GM23248 (cell line): Measurements from ENCODE around the gene PKD1.

Experiments used
- EZH2 ChIP-seq: fragments of 200-600 bp; sonication (generic); IDR thresholded peaks from 2 replicates; pipeline ENCODE4 v1.6.1; 2018; ENCODE audit warnings: antibody characterized with exemption, mild to moderate bottlenecking; ENCODE audit not compliant: insufficient read depth, poor library complexity, severe bottlenecking
- EZH2phosphoT487 ChIP-seq: fragments of 200-600 bp; sonication (generic); IDR thresholded peaks from 2 replicates; pipeline ENCODE4 v1.6.1; 2018; ENCODE audit warnings: antibody characterized with exemption, moderate library complexity, mild to moderate bottlenecking, low read depth; ENCODE audit not compliant: insufficient read depth

DNA sequence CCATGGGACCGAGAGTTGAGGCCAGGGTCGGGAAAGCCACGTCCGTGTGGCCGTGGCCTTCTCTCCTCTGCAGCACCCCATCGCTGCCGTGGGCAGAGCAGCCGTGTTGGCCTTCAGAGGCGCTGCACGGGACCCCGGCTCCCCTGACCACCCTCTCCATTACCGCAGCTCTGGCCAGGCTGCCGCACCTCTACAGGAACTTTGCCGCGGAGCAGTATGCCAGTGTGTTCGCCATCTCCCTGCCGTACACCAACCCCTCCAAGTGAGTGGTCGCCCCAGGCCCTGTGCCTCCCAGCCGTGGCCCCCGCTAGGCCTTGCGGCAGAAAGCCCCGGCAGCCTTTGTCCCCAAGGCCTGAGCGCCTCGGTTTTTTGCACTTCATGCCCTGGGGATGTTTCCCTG is 60.1 kb downstream of the PKD1 start:
- TF ChIP-seq EZH2 = no peak
- no peak for TF ChIP-seq EZH2phosphoT487
